ENCODE results near the gene SLC12A9.
"Not testable (repeated sequence)": the region's sequence is repeated elsewhere in the genome, so short reads cannot be mapped to it uniquely, and the experiment has no call there.

Gene SLC12A9

DNA sequence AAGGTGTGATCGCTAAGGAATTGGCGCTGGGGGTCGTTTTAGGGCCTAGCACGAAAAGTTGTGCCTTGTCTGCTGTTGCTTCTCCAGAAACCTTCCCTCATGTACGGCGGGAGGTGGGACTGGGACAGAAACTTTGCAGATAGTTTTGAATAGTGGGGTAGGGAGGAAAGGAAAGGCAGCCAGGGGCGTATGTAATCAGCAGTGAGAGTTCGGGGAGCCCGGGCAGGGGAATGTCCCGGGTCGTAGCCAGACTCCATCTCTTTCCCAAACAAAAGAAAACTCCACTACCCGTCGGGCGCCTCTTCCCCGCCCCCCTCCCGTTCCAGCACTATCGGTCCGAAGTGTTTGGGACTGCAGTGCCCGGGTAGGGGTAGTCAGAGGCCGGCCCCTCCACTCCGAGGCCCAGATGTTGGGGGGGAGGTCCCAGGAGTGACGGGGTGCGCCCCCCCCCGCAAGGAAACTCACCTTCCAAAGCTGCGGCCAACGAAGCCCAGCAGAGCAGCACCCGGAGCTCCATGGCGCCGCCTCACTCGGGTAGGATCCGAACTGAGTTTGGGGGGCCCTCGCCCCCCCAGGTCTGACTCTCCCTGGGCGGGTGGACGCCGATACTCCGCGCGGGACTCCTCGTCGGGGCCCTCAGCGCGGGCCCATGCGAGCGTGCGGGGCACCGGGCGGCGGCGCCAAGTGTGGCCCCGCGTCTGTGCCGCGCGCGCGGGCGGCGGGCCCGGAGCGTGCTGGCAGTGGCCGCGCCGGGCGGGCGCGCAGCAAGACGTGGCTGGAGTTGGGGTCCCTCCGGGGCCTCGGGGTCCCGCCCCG, 25.8 kb upstream of the SLC12A9 start:
- no peak for DNase-seq

DNA sequence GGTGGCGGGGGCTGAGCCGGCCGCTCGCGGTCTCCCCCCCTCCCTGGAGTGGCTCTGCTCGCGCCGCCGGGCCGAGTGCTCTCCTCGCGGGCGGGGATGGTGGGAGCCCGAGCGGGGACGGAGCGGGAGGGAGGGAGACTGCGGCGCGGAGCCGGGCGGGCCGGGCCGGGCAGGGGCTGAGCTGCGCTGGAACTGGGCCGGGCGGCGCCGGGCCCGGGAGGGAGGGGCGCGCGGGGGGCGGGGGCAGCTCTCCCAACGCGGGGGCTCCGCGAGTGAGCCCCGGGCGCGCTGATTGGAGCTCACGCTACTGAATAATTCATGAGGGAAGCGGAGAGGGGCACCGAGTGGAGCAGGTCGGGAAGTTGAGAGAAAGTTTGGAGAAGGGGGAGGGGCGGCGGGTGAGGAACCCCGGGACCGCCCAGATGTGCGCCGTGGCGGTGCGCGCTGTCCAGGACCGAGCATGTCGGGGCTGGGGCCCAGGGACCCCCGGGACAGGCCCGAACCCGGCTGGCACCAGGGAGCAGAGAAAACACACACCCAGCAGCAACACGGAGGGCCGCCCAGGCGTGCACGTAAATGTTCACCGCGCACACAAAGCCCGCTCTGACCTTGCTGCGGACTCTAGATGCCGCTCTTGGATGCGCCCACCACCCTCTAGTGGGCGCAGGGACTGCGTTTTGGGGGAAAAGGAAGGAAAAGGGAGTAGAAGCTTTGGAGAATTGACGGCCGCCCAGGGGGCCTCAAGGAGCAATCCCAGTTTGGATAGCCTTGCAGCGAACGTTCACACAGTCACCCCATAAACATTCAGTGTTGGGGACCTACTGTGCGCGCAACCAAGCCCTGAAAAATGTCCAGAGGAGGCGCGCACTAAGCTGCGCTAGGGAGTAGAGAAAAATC, 24.9 kb upstream of the SLC12A9 start, which contains the start of gene EPHB4:
Gene EPHB4 (minus strand): TSS at position 194 of the 897 bp plus-strand sequence. CDS start 493 bp downstream, outside the sequence.
- DNase-seq, result no peak

GRCh38 chr7:100829150-100829716, 23.3 kb upstream of the SLC12A9 start:
- no peak for DNase-seq

- no peak for DNase-seq
Measured at GRCh38 chr7:100830396-100830795, 22.1 kb upstream of the SLC12A9 start.

DNA sequence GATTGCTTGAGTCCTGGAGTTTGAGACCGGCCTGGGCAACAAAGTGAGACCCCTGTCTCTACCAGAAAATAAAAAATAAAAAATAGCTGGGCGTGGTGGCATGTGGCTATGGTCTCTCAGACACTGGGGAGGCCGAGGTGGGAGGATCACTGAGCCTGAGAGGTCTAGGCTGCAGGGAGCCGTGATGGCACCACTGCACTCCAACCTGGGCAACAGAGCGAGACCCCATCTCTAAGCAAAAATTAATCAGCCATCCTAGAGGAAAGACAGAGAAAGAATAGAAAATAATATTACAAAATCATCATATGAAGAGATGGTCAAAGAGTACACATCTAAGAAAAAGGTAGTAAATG, 20.3 kb upstream of the SLC12A9 start:
- no peak for DNase-seq

GRCh38 chr7:100835903-100836811, 16.4 kb upstream of the SLC12A9 start:
- DNase-seq, result no peak

GRCh38 chr7:100836812-100837098, 15.8 kb upstream of the SLC12A9 start:
- DNase-seq, result no peak

GRCh38 chr7:100837099-100837836, 15.2 kb upstream of the SLC12A9 start:
- DNase-seq, result peak; percentile 84

- no peak for DNase-seq
Measured at GRCh38 chr7:100839361-100839760, 13.2 kb upstream of the SLC12A9 start.

- no peak for DNase-seq
Measured at GRCh38 chr7:100840470-100841100, 11.9 kb upstream of the SLC12A9 start.

GRCh38 chr7:100847360-100847759, 5.2 kb upstream of the SLC12A9 start:
- DNase-seq, result no peak

GRCh38 chr7:100854146-100854895, 1.8 kb downstream of the SLC12A9 start:
- no peak for DNase-seq

- DNase-seq, result not testable (repeated sequence)
Measured at GRCh38 chr7:100854899-100855298, 2.4 kb downstream of the SLC12A9 start.

- no peak for DNase-seq
Measured at GRCh38 chr7:100855515-100855914, 3.0 kb downstream of the SLC12A9 start.

DNA sequence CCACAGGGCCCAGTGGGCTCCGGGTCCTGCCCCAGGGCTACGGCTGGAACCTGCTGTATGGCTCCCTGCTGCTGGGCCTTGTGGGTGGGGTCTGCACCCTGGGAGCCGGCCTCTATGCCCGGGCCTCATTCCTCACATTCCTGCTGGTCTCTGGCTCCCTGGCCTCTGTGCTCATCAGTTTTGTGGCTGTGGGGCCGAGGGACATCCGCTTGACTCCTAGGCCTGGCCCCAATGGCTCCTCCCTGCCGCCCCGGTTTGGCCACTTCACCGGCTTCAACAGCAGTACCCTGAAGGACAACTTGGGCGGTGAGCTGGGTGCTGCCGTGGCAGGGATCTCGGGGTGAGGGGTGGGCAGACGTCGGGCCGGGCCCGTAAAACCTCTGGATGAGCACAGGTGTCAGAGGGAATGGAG, 4.4 kb downstream of the SLC12A9 start:
- no peak for DNase-seq

- no peak for DNase-seq
Measured at GRCh38 chr7:100859856-100860255, 7.3 kb downstream of the SLC12A9 start.

- no peak for DNase-seq
Measured at GRCh38 chr7:100860702-100861615, 8.4 kb downstream of the SLC12A9 start.

DNA sequence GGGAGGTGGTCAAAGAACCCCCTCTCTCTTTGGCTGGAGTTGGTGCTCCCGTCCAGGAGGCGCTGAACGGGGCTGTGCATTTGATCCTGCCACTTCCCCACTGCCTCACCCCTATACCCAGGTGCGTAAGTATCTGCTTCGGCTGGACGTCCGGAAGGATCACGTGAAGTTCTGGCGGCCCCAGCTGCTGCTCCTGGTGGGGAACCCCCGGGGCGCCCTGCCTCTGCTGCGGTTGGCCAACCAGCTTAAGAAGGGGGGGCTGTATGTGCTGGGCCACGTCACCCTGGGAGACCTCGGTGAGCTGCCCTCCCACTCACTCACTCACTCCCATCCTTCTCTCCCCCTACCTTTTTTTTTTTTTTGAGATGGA, 9.1 kb downstream of the SLC12A9 start:
- no peak for DNase-seq

DNA sequence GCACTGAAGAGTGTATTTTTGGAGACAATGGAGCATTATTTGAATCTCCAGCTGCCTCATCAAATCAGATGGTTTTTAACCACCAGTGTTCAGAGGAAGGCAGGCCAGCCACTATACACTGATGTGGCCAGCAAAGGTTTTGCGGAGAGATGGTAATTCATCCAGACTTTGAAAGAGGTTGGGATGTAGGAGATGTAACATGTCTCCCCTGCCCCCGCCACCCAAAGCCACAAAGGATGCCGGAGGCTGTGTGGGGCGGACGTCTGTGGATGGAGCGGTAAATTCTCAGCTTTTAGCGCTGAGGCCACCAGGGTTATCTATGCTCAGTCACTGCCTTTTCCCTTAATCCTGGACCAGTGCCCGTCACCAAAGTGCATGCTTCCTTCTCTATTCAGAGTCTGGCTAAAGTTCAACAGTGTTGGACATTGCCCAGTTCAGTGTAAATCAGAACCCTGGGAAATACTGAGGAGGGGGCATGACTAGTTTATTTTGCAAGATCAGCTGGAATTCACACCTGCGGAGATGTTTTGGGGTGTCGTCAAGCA, 11.0 kb downstream of the SLC12A9 start:
- no peak for DNase-seq

Measured in NCI-H345 (cell line).